HG03378 (cell line): ENCODE data around the gene FAAP20.
A peak's percentile ranks its signal among the peaks of the same experiment; 100 is the strongest.

Source experiments
- ATAC-seq: cut with Tn5 transposase; IDR thresholded peaks from one replicate; pipeline ENCODE4 v1.9.1; 2021; ENCODE audit warnings: mild to moderate bottlenecking, moderate library complexity; ENCODE audit not compliant: unreplicated experiment

Gene FAAP20

GRCh38 chr1:2197707-2198165 lies 3.2 kb upstream of the FAAP20 start:
- ATAC-seq, result no peak

- no peak for ATAC-seq
These were observed 2.5 kb upstream of the FAAP20 start for GRCh38 chr1:2196901-2197638.

GRCh38 chr1:2195785-2196184 lies 1.2 kb upstream of the FAAP20 start:
- ATAC-seq, result no peak

- ATAC-seq, result peak; percentile 44
These were observed 514 bp upstream of the FAAP20 start for GRCh38 chr1:2194898-2195673.

- no peak for ATAC-seq
These were observed 874 bp downstream of the FAAP20 start for GRCh38 chr1:2193514-2194281.

- no peak for ATAC-seq
These were observed 2.3 kb downstream of the FAAP20 start for GRCh38 chr1:2192031-2192995.

- no peak for ATAC-seq
These were observed 4.0 kb downstream of the FAAP20 start for GRCh38 chr1:2190491-2190976.

- no peak for ATAC-seq
These were observed 4.8 kb downstream of the FAAP20 start for GRCh38 chr1:2189459-2190425.

- ATAC-seq, result no peak
These were observed 6.2 kb downstream of the FAAP20 start for GRCh38 chr1:2188336-2188735.

- no peak for ATAC-seq
These were observed 7.0 kb downstream of the FAAP20 start for GRCh38 chr1:2187619-2188018.

- no peak for ATAC-seq
These were observed 7.7 kb downstream of the FAAP20 start for GRCh38 chr1:2186901-2187300.

- ATAC-seq, result no peak
These were observed 8.4 kb downstream of the FAAP20 start for GRCh38 chr1:2185880-2186855.

GRCh38 chr1:2184934-2185333 lies 9.6 kb downstream of the FAAP20 start:
- ATAC-seq, result no peak

- ATAC-seq, result no peak
These were observed 10.0 kb downstream of the FAAP20 start for GRCh38 chr1:2184531-2184930.

GRCh38 chr1:2183937-2184334 lies 10.6 kb downstream of the FAAP20 start:
- no peak for ATAC-seq

- no peak for ATAC-seq
These were observed 12.2 kb downstream of the FAAP20 start for GRCh38 chr1:2182376-2182775.

GRCh38 chr1:2181752-2182151 lies 12.8 kb downstream of the FAAP20 start:
- no peak for ATAC-seq

- ATAC-seq, result no peak
These were observed 13.3 kb downstream of the FAAP20 start for GRCh38 chr1:2181271-2181670.
